Measurements from ENCODE around the gene TBC1D22B.

TBC1D22B gene

DNA sequence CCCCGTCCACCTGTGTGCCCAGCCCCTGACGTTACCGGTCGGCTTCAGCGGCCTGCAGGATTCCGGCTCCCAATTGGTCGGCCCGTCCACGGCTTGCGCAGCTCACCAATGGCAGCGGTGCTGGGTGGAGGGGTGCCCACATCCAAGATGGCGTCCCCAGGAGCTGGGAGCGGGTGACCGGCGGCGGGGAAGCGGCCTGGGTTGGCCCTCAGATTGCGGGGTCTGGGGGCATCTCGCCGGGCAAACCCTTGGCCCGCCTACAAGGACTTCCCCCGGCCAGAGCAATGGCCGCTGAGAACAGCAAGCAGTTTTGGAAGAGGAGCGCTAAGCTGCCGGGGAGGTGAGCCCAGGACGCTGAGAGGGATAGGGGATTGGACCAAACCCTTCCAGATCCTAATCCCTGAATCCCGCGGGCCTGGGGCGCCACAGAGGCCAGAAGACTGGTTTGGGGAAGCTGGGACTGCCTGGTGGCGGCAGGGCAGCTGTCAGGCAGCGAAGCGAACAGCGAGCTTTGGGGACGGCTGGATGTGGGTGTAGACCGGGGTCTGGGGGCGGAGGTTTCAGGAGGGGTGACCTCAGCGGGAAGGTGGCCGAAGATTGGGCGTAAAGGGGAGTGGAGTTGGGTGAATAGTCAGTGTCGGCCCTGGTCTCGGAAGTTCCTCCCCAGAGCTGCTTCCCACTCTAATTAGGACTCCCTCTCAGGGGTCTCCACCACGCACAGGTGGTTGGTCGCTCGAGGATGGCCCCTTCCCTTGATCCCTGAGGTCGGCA, at the start of gene TBC1D22B, which contains the start of gene TMEM217:
Gene TBC1D22B, plus strand, starts transcription at position 139 of the 771 bp plus-strand sequence. Its CDS starts 146 bp downstream, at position 285.
Gene TMEM217, minus strand, starts transcription at position 511 of the 771 bp plus-strand sequence. CDS start 39,114 bp downstream, outside the sequence.
- DNase-seq (ENCODE audit: low read depth in 1 of 2, low spot score in 1 of 2), result peak; percentile 96 to 97
- in situ Hi-C loops (cut with HindIII; ENCODE audit: low pct_unique_long_range_greater_than_20kb, low sequenced_read_pairs), result no loop called here
- no peak for TF ChIP-seq JUND (IDR thresholded peaks at IDR 0.05; ENCODE audit: low read depth)

- DNase-seq (ENCODE audit: low read depth in 1 of 2, low spot score in 1 of 2), result peak; percentile 39 to 86
- in situ Hi-C loops (cut with HindIII; ENCODE audit: low pct_unique_long_range_greater_than_20kb, low sequenced_read_pairs), result no loop called here
- no peak for TF ChIP-seq JUND (IDR thresholded peaks at IDR 0.05; ENCODE audit: low read depth)
Observed at GRCh38 chr6:37207903-37208456, 49.6 kb upstream of the TBC1D22B start.

DNA sequence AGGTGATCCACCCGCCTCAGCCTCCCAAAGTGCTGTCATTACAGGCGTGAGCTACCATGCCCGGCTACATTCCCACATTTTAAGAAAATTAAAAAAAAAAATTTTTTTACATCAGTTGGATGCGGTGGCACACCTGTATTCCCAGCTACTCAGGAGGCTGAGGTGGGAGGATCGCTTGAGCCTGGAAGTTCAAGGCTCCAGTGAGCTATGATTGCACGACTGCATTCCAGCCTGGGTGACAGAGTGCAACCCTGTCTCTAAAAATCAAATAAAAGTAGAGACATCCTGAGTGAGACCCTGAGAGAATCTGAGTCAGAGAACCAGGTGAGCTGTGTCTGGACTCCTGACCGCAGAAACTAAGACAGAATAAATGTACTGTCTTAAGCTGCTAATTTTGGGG, 48.8 kb upstream of the TBC1D22B start:
- DNase-seq (ENCODE audit: low read depth in 1 of 2, low spot score in 1 of 2), result no peak
- in situ Hi-C loops (cut with HindIII; ENCODE audit: low pct_unique_long_range_greater_than_20kb, low sequenced_read_pairs), result no loop called here
- no peak for TF ChIP-seq JUND (IDR thresholded peaks at IDR 0.05; ENCODE audit: low read depth)

DNA sequence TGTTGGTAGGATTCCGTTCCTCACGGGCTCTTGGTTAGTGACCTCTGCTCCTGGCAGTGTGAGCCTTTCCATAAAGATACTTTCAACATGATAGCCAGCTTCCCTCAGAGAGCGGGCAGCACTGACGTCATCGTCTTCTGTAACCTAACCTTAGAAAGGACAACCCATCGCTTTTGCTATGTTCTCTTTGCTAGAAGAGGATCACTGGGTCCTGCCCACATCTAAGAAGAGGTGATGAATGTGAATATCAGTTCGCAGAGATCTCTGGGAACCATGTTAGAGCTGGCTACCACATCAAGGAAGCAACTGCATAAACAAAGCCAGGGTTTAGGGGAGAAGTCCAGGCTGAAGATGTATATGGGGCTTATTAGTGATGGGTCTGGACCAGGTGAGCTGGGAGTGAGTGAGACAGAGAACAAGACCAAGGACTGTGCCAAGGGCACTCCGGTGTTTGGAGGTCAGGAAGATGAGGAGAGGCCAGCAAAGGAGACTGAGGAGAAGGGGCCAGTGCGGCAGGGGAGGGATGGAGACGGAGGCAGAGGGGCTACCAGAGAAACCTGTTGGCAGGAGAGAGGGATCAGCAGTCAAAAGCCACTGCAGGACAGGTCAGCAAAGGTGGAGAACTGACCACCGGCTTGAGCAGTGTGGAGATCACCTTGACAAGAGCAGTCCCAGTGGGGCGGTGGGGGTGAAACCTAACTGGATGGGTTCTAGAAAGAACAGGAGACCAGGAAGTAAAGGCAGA, 47.9 kb upstream of the TBC1D22B start:
- no peak for DNase-seq (ENCODE audit: low read depth in 1 of 2, low spot score in 1 of 2)
- TF ChIP-seq JUND (IDR thresholded peaks at IDR 0.05; ENCODE audit: low read depth), result no peak
- in situ Hi-C loops (cut with HindIII; ENCODE audit: low pct_unique_long_range_greater_than_20kb, low sequenced_read_pairs), result no loop called here

DNA sequence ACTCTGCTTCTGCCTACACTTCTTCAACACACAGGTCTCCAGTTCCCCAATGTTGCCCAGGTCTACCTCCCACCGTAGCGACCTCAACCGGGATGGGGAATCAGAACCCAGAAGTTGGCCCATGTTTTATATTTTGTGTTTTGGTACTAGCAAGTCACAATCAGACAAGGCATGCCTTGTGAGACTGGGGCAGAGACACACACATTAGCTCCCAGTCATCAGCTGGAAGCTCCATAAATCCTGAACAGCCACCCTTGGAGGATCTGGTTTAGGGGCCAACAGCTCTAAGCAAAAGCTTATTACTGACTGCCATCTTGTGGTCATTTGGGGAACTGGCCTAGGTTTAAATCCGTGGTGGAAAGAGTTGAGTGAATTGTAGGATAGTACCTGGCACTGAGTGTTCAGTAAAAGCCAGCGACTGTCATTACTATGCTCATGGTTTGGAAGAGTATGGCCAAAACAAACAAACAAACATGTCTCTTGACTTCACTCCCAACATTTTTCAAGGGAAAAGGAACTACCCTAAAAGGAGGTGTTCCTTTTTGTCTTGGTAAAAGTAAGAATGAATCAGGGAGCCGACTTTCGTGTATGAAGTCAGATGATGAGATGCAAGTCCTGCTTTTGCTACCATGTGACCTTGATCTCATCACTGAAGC, 47.1 kb upstream of the TBC1D22B start:
- in situ Hi-C loops (cut with HindIII; ENCODE audit: low pct_unique_long_range_greater_than_20kb, low sequenced_read_pairs), result no loop called here
- no peak for TF ChIP-seq JUND (IDR thresholded peaks at IDR 0.05; ENCODE audit: low read depth)
- DNase-seq (ENCODE audit: low read depth in 1 of 2, low spot score in 1 of 2), result peak; percentile 49 to 87

- no peak for DNase-seq (ENCODE audit: low read depth in 1 of 2, low spot score in 1 of 2)
- in situ Hi-C loops (cut with HindIII; ENCODE audit: low pct_unique_long_range_greater_than_20kb, low sequenced_read_pairs), result no loop called here
- no peak for TF ChIP-seq JUND (IDR thresholded peaks at IDR 0.05; ENCODE audit: low read depth)
Observed at GRCh38 chr6:37212268-37212667, 45.3 kb upstream of the TBC1D22B start.

DNA sequence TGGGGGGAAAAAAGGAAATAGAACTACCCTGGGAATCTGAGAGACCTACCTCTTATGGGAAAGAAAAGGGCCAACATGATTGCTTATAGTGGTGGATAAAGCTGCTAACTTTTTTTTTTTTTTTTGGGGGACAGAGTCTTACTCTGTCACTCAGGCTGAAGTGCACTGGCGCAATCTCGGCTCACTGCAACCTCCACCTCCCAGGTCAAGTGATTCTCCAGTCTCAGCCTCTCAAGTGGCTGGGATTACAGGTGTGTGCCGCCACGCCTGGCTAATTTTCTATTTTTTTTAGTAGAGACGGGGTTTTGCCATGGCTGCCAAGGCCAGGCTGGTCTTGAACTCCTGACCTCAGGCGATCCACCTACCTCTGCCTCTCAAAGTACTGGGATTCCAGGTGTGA, 39.5 kb upstream of the TBC1D22B start:
- in situ Hi-C loops (cut with HindIII; ENCODE audit: low pct_unique_long_range_greater_than_20kb, low sequenced_read_pairs), result no loop called here
- DNase-seq (ENCODE audit: low read depth in 1 of 2, low spot score in 1 of 2), result no peak
- no peak for TF ChIP-seq JUND (IDR thresholded peaks at IDR 0.05; ENCODE audit: low read depth)

- DNase-seq (ENCODE audit: low read depth in 1 of 2, low spot score in 1 of 2), result no peak
- no peak for TF ChIP-seq JUND (IDR thresholded peaks at IDR 0.05; ENCODE audit: low read depth)
- in situ Hi-C loops (cut with HindIII; ENCODE audit: low pct_unique_long_range_greater_than_20kb, low sequenced_read_pairs), result no loop called here
Observed at GRCh38 chr6:37218511-37218910, 39.1 kb upstream of the TBC1D22B start.

DNA sequence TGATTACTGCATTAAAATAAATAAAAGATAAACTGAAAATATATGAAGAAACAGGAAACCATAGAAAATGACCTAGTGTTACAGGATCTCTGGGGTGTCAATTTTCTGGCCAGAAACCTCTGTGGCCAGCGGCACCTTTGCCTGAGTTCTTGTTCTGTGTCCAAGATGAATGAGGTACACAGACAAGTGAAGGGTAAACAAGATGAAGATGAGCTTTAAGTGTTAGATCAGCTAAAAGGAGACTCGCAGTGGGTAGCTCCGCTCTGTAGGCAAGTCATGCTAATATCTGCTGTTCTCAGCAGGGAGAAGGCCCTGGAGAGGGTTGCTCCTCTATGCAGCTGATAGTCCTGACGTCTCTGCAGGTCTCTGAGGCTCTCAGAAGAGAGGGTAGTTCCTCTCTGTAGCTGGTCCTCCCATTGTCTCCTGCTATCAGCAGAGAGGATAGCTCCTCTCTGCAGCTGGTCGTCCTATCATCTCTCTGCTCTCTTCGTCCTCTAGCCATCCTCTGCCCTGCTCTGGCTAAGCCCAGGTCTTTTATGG, 35.9 kb upstream of the TBC1D22B start:
- no peak for DNase-seq (ENCODE audit: low read depth in 1 of 2, low spot score in 1 of 2)
- TF ChIP-seq JUND (IDR thresholded peaks at IDR 0.05; ENCODE audit: low read depth), result no peak
- in situ Hi-C loops (cut with HindIII; ENCODE audit: low pct_unique_long_range_greater_than_20kb, low sequenced_read_pairs), result no loop called here

DNA sequence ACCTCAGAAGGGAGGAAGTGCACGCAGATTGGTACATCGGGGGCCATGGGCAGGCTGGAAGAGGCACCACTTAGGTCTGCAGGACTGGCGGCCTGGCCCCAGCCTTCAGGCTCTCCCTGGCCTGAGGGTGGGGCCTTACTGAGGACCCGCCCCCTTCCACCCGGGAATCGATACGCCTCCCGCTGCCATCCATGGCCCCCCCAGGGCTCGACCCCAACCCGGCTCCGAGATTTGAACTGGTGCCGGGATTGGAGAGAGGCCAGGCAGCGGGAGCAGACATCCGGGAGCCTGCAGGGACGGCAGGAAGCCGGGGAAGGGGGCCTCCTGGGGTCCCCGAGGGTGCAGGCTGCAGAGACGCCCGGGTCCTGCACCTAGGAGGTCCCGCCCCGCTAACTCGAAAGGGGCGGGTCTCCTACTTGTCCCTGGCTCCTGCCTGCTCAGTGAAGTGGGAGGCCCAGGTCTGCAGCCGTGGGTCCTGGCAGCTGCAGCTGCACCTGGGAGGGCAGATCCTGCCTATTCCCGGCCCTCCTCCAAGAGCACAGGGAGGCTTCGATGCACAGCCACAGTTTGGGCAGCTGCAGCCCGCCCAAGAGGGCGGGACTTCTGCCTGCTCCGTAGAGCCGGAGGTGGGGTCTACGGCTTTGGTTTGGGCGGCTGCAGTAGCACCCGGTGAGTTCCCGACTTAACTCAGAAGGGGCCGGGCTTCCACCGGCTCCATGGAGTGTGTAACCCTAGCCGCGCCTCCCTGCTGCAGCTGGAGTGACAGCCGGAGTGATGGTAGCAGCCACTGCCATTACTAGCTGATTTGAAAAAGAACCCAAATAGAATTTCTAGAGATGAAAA, 35.2 kb upstream of the TBC1D22B start:
- DNase-seq (ENCODE audit: low read depth in 1 of 2, low spot score in 1 of 2), result peak; percentile 79 to 96
- in situ Hi-C loops (cut with HindIII; ENCODE audit: low pct_unique_long_range_greater_than_20kb, low sequenced_read_pairs), result no loop called here
- TF ChIP-seq JUND (IDR thresholded peaks at IDR 0.05; ENCODE audit: low read depth), result no peak

DNA sequence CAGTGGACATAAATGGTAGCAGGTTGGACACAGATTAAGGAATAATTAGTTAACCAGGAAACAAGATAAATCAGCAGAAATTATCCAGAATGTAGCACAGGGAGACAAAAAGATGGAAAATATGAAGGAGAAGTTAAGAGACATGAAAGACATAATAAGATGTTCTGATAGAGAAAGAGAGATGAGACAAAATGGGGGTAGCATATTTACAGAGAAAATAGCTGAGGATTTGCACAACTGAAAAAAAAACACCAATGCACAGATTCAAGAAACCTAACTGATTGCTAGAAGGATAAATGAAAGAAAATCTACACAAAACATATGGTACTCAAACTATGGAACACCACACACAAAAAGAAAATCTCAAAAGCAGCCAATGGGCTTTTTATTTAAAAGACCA, 34.6 kb upstream of the TBC1D22B start:
- no peak for TF ChIP-seq JUND (IDR thresholded peaks at IDR 0.05; ENCODE audit: low read depth)
- in situ Hi-C loops (cut with HindIII; ENCODE audit: low pct_unique_long_range_greater_than_20kb, low sequenced_read_pairs), result no loop called here
- DNase-seq (ENCODE audit: low read depth in 1 of 2, low spot score in 1 of 2), result no peak

Measured in T47D (cell line).